Cardiac muscle cell (in vitro differentiated cells and primary cell): Measurements from ENCODE around the gene SLC25A10. TPM values are rescaled to one million over a fixed set of nuclear protein-coding genes. Genes with fewer than 3 reads are reported as not detected.

Source experiments
- DNase-seq, 2 donors: peaks; one replicate each; pipeline versions ENCODE4 v3.0.0 to v3.0.0-alpha.2; 2010 to 2017; ENCODE audit warnings: low read depth in 1 of 2, low spot score in 1 of 2
- H3K27ac ChIP-seq: fragments of 200-600 bp; sonication (generic); 2 replicates; pipeline ENCODE4 v1.5.1; 2016
- H3K27me3 ChIP-seq: fragments of 200-600 bp; sonication (generic); 2 replicates; pipeline ENCODE4 v1.6.0; 2016; ENCODE audit warnings: control low read depth
- H3K36me3 ChIP-seq: fragments of 200-600 bp; sonication (generic); 2 replicates; pipeline ENCODE4 v1.5.1; 2016; ENCODE audit warnings: control low read depth
- H3K4me1 ChIP-seq: fragments of 200-600 bp; sonication (generic); 2 replicates; pipeline ENCODE4 v1.8.1; 2017; ENCODE audit warnings: low read depth, mild to moderate bottlenecking, mixed run types
- H3K4me3 ChIP-seq: fragments of 200-600 bp; sonication (generic); 2 replicates; pipeline ENCODE4 v1.5.1; 2016; ENCODE audit warnings: mild to moderate bottlenecking
- H3K9me3 ChIP-seq: fragments of 200-600 bp; sonication (generic); 2 replicates; pipeline ENCODE4 v1.5.1; 2017; ENCODE audit warnings: low read depth, mild to moderate bottlenecking, control low read depth
- CTCF ChIP-seq: IDR thresholded peaks from 2 replicates; pipeline ENCODE4 v1.5.1; 2012; ENCODE audit warnings: low read depth, mild to moderate bottlenecking, low read length
- polyA plus RNA-seq: library from polyadenylated mRNA; unstranded; fragments of >200 nt; fragmentation: Nextera tagmentation; extraction: Ambion mirVana; gene quantifications from 2 replicates; pipeline ENCODE4 v1.2.1, GENCODE V29; 2016
- total RNA-seq: library from RNA; depleted of rRNA; stranded (reverse); fragments of >200 nt; gene quantifications from 2 replicates; pipeline ENCODE4 v1.2.3, GENCODE V29; 2016

SLC25A10 gene
- total and polyA plus RNA-seq, 2 experiments from 2014 or later, result 29.3 to 52.2 TPM

GRCh38 chr17:81717049-81717765, 5.1 kb downstream of the SLC25A10 start:
- no peak for TF ChIP-seq CTCF
- Histone ChIP-seq H3K36me3 (peaks cover 7% of the 10 kb centered on the region), H3K27ac (no peak overlapping the region), H3K4me3 (no peak overlapping the region), H3K27me3 (no peaks in the 10 kb centered on the region), H3K9me3 (no peaks in the 10 kb centered on the region), H3K4me1 (peaks cover 11% of the 10 kb centered on the region)
- no peak for DNase-seq

GRCh38 chr17:81717766-81718089, 5.6 kb downstream of the SLC25A10 start:
- DNase-seq, result no peak
- H3K27me3 ChIP-seq, result no peaks in the 10 kb centered on the region
- H3K27ac ChIP-seq, result no peak overlapping the region
- peaks cover 11% of the 10 kb centered on the region for H3K4me1 ChIP-seq
- no peak for TF ChIP-seq CTCF
- H3K4me3 ChIP-seq, result no peak overlapping the region
- H3K9me3 ChIP-seq, result no peaks in the 10 kb centered on the region
- H3K36me3 ChIP-seq, result peaks cover 7% of the 10 kb centered on the region

- Histone ChIP-seq H3K27ac (no peak overlapping the region), H3K4me3 (no peak overlapping the region), H3K36me3 (peaks cover 7% of the 10 kb centered on the region), H3K9me3 (no peaks in the 10 kb centered on the region), H3K27me3 (no peaks in the 10 kb centered on the region), H3K4me1 (no peaks in the 10 kb centered on the region)
- TF ChIP-seq CTCF, result no peak
- DNase-seq, result no peak
Measured at GRCh38 chr17:81719410-81720266, 7.6 kb downstream of the SLC25A10 start.

- Histone ChIP-seq H3K4me3 (no peak overlapping the region), H3K27me3 (no peaks in the 10 kb centered on the region), H3K4me1 (no peaks in the 10 kb centered on the region), H3K27ac (peak overlapping the region; percentile 21), H3K36me3 (peaks cover 7% of the 10 kb centered on the region), H3K9me3 (no peaks in the 10 kb centered on the region)
- no peak for DNase-seq
- no peak for TF ChIP-seq CTCF
Measured at GRCh38 chr17:81720267-81721071, 8.4 kb downstream of the SLC25A10 start.
